HG02642 (cell line): ENCODE data around the gene ELOVL7.
"Not testable (repeated sequence)": the region's sequence is repeated elsewhere in the genome, so short reads cannot be mapped to it uniquely, and the experiment has no call there.

Experiments
- ATAC-seq: cut with Tn5 transposase; IDR thresholded peaks from one replicate; pipeline ENCODE4 v1.9.1; 2021; ENCODE audit warnings: mild to moderate bottlenecking; ENCODE audit not compliant: unreplicated experiment, poor library complexity

ELOVL7 gene

GRCh38 chr5:60722416-60722815, 121.7 kb downstream of the ELOVL7 start:
- ATAC-seq = no peak

GRCh38 chr5:60719329-60719728, 124.7 kb downstream of the ELOVL7 start:
- ATAC-seq = no peak

DNA sequence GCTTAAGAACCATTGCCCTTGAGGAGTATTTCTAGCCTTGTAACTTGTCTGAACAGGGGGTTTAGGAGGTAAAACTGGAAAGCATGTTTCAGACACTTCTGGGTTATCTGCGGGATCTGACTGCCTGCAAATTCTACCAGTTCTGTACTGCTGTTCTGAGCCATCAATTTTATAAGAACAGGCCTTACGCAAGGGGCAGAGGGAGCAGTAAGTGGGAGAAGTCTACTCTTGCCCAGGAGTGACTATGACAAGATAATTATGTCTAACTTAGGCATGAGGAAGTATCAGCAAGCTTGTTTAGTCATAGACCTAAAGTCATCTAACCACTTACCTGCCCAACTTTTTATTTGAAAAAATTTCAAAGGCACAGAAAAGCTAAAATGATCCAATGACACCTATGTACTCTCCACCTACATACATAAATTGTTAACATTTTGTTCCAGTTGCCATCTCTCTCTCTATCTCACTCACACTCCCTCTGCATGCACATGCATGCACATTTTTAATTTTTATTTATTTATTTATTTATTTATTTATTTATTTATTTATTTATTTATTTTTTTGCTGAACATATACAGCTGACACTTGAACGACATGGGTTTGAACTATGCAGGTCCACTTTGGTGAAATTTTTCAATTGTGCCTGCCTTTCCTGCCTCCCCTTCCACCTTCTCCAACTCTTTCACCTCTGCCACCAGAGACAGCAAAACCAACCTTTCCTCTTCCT, 125.7 kb downstream of the ELOVL7 start:
- ATAC-seq = no peak

GRCh38 chr5:60715201-60715928, 128.7 kb downstream of the ELOVL7 start:
- ATAC-seq = not testable (repeated sequence)

GRCh38 chr5:60712950-60713349, 131.1 kb downstream of the ELOVL7 start:
- ATAC-seq = no peak

GRCh38 chr5:60711892-60712291, 132.2 kb downstream of the ELOVL7 start:
- not testable (repeated sequence) for ATAC-seq

- ATAC-seq = no peak
These were observed 133.7 kb downstream of the ELOVL7 start for GRCh38 chr5:60710362-60710761.

- no peak for ATAC-seq
These were observed 138.9 kb downstream of the ELOVL7 start for GRCh38 chr5:60705144-60705543.

GRCh38 chr5:60703944-60704343, 140.1 kb downstream of the ELOVL7 start:
- ATAC-seq = no peak
